ENCODE data around the gene MEIS3. TPM values are rescaled to one million over a fixed set of nuclear protein-coding genes. Genes with fewer than 3 reads are reported as not detected.
A peak's percentile ranks its signal among the peaks of the same experiment; 100 is the strongest.

Gene MEIS3
- total and polyA plus RNA-seq, 8 donors: 3.1 to 18.2 (median 12.8) TPM

GRCh38 chr19:47433121-47433520, 13.8 kb upstream of the MEIS3 start:
- intact Hi-C loops (cut with DNase I; ENCODE audit: low total_unique reads): no loop called here
- TF ChIP-seq POLR2A (IDR thresholded peaks at IDR 0.05) (no peak), EP300 (IDR thresholded peaks at IDR 0.05) (no peak), POLR2AphosphoS5 (IDR thresholded peaks at IDR 0.05) (no peak)
- TF ChIP-seq, protein P1, sequence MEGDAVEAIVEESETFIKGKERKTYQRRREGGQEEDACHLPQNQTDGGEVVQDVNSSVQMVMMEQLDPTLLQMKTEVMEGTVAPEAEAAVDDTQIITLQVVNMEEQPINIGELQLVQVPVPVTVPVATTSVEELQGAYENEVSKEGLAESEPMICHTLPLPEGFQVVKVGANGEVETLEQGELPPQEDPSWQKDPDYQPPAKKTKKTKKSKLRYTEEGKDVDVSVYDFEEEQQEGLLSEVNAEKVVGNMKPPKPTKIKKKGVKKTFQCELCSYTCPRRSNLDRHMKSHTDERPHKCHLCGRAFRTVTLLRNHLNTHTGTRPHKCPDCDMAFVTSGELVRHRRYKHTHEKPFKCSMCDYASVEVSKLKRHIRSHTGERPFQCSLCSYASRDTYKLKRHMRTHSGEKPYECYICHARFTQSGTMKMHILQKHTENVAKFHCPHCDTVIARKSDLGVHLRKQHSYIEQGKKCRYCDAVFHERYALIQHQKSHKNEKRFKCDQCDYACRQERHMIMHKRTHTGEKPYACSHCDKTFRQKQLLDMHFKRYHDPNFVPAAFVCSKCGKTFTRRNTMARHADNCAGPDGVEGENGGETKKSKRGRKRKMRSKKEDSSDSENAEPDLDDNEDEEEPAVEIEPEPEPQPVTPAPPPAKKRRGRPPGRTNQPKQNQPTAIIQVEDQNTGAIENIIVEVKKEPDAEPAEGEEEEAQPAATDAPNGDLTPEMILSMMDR (IDR thresholded peaks at IDR 0.05): no peak
- peaks cover 0 to 99% (median 48%) of the 10 kb centered on the region in 3 donors for H3K27me3 ChIP-seq
- no peak overlapping the region for H3K27ac ChIP-seq
- no peaks in the 10 kb centered on the region for H3K36me3 ChIP-seq
- WGBS, 5 donors: 25 to 52% (median 46%) methylated on average over 1 of the region's 1 CpG
- DNase-seq: no peak
- H3K4me3 ChIP-seq: no peak overlapping the region
- H3K4me1 ChIP-seq: peaks cover 21 to 32% (median 27%) of the 10 kb centered on the region in 4 donors
- no peaks in the 10 kb centered on the region for H3K9me3 ChIP-seq

DNA sequence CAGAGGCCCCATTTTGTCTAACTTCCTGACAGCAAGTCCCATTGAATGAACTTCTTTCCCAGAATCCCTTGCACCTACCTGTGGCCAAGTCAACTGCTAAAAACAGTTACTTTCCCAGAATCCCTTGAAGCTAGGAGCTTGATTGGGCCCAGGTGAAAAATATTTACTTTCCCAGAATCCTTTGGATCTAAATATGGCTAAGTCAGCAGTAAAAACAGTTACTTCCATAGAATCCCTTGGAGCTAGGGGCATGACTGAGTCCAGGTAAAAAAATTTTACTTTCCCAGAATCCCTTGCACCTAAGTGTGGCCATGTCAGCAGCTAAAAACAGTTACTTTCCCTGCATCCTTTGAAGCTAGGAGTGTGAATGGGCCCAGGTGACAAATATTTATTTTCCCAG, 13.2 kb upstream of the MEIS3 start:
- TF ChIP-seq POLR2AphosphoS5 (IDR thresholded peaks at IDR 0.05): no peak
- TF ChIP-seq EP300 (IDR thresholded peaks at IDR 0.05): no peak
- Histone ChIP-seq H3K4me1 (peaks cover 24 to 39% (median 33%) of the 10 kb centered on the region in 4 donors), H3K36me3 (no peaks in the 10 kb centered on the region), H3K4me3 (no peak overlapping the region), H3K27ac (no peak overlapping the region), H3K9me3 (no peaks in the 10 kb centered on the region), H3K27me3 (peaks cover 0 to 95% (median 45%) of the 10 kb centered on the region in 3 donors)
- no peak for DNase-seq
- intact Hi-C loops (cut with DNase I; ENCODE audit: low total_unique reads): no loop called here

GRCh38 chr19:47432091-47432490, 12.8 kb upstream of the MEIS3 start:
- intact Hi-C loops (cut with DNase I; ENCODE audit: low total_unique reads): no loop called here

GRCh38 chr19:47430041-47430802, 10.9 kb upstream of the MEIS3 start:
- DNase-seq: peak; percentile 53 to 87
- 5 to 32% (median 8%) methylated on average over 9 to 69 of the region's 69 CpGs for WGBS, 5 donors
- Histone ChIP-seq H3K27ac (peak overlapping the region in 1 of 5 donors; percentile 20), H3K36me3 (no peaks in the 10 kb centered on the region), H3K4me3 (peak overlapping the region in 3 of 4 donors; percentile 5 to 27 (median 12)), H3K4me1 (peaks cover 24 to 37% (median 32%) of the 10 kb centered on the region in 4 donors), H3K9me3 (no peaks in the 10 kb centered on the region), H3K27me3 (peaks cover 0 to 96% (median 46%) of the 10 kb centered on the region in 3 donors)
- intact Hi-C loops (cut with DNase I; ENCODE audit: low total_unique reads): no loop called here
- TF ChIP-seq EP300 (IDR thresholded peaks at IDR 0.05): no peak
- TF ChIP-seq, protein P1 (IDR thresholded peaks at IDR 0.05): peak in 4 of 7 experiments; percentile 11 to 20 (median 13)

More at GRCh38 chr19:47432091-47432490, 12.8 kb upstream of the MEIS3 start:
- Histone ChIP-seq H3K27ac (no peak overlapping the region), H3K9me3 (no peaks in the 10 kb centered on the region), H3K4me3 (no peak overlapping the region), H3K36me3 (no peaks in the 10 kb centered on the region), H3K27me3 (peaks cover 0 to 95% (median 41%) of the 10 kb centered on the region in 3 donors), H3K4me1 (peaks cover 24 to 43% (median 37%) of the 10 kb centered on the region in 4 donors)
- TF ChIP-seq POLR2AphosphoS5 (IDR thresholded peaks at IDR 0.05) (no peak), EP300 (IDR thresholded peaks at IDR 0.05) (no peak), POLR2A (IDR thresholded peaks at IDR 0.05) (no peak)
- TF ChIP-seq, protein P1 (IDR thresholded peaks at IDR 0.05): no peak
- 78 to 90% (median 78%) methylated on average over 5 to 18 of the region's 18 CpGs for WGBS, 5 donors
- DNase-seq: no peak
